ENCODE data around the gene GNG7.

Gene GNG7

DNA sequence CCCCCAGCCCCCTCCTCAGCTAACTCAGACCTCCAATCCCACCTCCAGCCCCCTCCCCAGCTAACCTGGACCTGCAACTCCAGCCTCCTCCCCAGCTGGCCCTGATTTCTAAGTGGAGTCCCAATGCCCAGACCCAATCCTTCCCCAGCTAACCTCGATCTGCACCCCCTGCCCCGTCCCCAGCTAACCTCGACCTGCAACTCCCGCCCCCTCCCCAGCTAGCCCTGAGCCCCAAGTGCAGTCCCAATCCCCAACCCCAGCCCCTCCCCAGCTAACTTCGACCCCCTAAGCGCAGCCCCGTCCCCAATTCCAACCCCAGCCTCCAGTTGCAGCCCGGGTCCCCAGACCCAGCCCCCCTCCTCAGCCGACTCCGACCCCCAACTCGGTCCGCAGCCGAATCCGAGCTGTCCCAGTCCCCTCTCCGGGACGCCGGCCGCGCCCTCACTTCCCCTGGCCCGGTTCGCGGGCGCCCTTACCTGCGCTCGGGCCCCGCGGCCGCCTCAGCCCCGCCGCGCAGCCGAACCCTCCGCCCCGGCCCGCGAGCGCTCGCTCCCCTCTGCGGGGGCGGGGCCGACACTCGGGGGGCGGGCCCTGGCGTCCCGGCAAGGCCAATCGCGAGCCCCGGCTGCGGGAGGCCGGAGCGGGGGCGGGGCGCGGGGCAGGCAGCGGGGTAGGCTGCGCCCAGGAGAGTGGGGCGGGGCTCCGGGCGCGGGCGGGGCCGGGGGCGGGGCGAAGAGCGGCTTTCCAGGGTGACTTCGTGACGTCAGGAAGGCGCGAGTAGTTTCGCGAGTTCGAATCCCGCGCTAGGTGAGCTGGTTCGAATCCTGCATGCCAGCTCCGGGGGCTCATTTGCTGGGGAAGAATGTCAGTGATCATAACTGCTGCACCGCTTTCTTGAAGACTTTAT lies at the start of gene GNG7:
GNG7 (minus strand) TSS at position 525 of the 907 bp plus-strand sequence. CDS start 182,006 bp downstream, outside the sequence.
- in situ Hi-C loops (cut with HindIII; ENCODE audit: low sequenced_read_pairs), result no loop called here
- TF ChIP-seq, protein P1, sequence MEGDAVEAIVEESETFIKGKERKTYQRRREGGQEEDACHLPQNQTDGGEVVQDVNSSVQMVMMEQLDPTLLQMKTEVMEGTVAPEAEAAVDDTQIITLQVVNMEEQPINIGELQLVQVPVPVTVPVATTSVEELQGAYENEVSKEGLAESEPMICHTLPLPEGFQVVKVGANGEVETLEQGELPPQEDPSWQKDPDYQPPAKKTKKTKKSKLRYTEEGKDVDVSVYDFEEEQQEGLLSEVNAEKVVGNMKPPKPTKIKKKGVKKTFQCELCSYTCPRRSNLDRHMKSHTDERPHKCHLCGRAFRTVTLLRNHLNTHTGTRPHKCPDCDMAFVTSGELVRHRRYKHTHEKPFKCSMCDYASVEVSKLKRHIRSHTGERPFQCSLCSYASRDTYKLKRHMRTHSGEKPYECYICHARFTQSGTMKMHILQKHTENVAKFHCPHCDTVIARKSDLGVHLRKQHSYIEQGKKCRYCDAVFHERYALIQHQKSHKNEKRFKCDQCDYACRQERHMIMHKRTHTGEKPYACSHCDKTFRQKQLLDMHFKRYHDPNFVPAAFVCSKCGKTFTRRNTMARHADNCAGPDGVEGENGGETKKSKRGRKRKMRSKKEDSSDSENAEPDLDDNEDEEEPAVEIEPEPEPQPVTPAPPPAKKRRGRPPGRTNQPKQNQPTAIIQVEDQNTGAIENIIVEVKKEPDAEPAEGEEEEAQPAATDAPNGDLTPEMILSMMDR (IDR thresholded peaks at IDR 0.05; ENCODE audit: low read depth, low read length, missing control alignments), result no peak
- peak; percentile 24 for DNase-seq (ENCODE audit: low read depth)
- H3K4me3 ChIP-seq (ENCODE audit: low read depth, low read length), result peak within 1 kb of the TSS; percentile 33

DNA sequence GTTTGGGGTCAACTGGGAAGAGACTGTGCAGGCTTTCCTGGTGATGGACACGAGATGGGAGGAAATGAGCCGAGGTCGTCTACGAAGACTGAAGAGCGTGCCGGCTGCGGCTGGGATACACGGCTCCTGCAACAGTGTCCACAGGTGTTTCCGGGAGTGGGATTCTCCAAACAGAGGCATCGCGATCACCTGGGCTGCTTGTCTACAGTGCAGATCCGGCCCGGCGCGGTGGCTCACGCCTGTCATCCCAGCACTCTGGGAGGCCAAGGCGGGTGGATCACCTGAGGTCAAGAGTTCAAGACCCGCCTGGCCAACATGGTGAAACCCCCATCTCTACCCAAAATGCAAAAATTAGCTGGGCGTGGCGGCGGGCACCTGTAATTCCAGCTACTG lies 48.9 kb upstream of the GNG7 start:
- TF ChIP-seq, protein P1 (IDR thresholded peaks at IDR 0.05; ENCODE audit: low read depth, low read length, missing control alignments), result no peak
- in situ Hi-C loops (cut with HindIII; ENCODE audit: low sequenced_read_pairs), result no loop called here
- H3K4me3 ChIP-seq (ENCODE audit: low read depth, low read length), result no peak overlapping the region
- no peak for DNase-seq (ENCODE audit: low read depth)

DNA sequence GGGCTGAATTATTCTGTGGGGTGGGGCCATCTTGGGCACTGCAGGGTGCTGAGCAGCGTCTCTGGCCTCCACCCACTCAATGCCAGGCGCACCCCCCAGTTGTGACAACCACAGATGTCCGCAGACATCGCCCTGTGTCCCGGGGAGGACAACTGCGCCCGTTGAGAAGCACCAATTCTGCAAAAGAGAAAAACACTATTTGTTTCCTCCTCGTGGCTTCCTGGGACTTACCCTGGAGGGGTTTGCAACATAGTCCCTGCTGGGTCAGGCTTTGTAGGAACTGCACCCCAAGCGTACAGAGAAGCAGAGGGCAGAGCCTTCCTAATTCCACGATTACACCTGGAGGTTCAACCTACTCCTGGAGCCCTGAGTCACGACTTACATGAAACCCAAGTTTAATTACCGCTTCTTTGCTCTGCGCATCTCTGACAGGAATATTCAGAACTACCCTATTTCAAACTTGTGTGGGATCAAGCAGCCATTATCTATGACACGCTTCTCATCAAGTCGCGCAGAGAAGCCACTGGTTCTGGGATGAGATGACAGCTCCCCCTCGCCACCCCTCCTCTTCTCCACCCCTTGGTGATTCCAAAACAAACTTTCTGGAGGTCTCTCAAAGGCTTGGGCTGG lies 48.4 kb upstream of the GNG7 start:
- TF ChIP-seq, protein P1 (IDR thresholded peaks at IDR 0.05; ENCODE audit: low read depth, low read length, missing control alignments), result no peak
- DNase-seq (ENCODE audit: low read depth), result no peak
- in situ Hi-C loops (cut with HindIII; ENCODE audit: low sequenced_read_pairs), result no loop called here
- no peak overlapping the region for H3K4me3 ChIP-seq (ENCODE audit: low read depth, low read length)

DNA sequence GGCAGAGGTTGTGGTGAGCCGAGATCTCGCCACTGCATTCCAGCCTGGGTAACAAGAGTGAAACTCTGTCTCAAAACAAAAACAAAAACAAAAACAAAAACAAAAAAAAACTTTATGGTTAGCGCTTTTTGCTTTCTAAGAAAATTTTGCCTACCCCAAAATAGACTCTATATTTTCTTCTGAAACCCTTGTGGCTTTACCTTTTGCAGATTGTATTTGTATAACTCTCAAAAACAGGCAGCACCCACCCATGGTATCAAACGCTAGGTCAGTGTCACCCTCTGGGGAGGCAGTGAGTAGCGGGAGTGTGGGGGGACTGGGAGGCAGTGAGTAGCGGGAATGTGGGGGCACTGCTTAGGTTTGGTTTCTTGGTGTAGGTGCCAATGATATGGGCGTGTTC lies 44.9 kb upstream of the GNG7 start:
- in situ Hi-C loops (cut with HindIII; ENCODE audit: low sequenced_read_pairs), result no loop called here
- H3K4me3 ChIP-seq (ENCODE audit: low read depth, low read length), result no peak overlapping the region
- TF ChIP-seq, protein P1 (IDR thresholded peaks at IDR 0.05; ENCODE audit: low read depth, low read length, missing control alignments), result no peak
- DNase-seq (ENCODE audit: low read depth), result no peak

DNA sequence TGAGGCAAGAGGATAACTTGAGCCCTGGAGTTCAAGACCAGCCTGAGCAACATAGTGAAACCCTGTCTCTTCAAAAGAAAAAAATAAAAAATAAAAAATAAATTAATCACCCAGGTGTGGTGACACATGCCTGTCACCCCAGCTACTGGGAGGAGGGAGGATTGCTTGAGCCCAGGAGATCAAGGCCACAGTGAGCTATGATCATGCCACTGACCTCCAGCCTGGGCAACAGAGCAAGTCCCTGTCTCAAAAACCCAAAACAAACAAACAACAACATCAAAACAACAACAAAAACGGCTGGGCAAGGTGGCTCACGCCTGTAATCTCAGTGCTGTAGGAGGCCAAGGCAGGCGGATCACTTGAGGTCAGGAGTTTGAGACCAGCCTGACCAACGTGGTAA lies 41.6 kb upstream of the GNG7 start:
- H3K4me3 ChIP-seq (ENCODE audit: low read depth, low read length), result no peak overlapping the region
- in situ Hi-C loops (cut with HindIII; ENCODE audit: low sequenced_read_pairs), result no loop called here
- TF ChIP-seq, protein P1 (IDR thresholded peaks at IDR 0.05; ENCODE audit: low read depth, low read length, missing control alignments), result no peak
- no peak for DNase-seq (ENCODE audit: low read depth)

DNA sequence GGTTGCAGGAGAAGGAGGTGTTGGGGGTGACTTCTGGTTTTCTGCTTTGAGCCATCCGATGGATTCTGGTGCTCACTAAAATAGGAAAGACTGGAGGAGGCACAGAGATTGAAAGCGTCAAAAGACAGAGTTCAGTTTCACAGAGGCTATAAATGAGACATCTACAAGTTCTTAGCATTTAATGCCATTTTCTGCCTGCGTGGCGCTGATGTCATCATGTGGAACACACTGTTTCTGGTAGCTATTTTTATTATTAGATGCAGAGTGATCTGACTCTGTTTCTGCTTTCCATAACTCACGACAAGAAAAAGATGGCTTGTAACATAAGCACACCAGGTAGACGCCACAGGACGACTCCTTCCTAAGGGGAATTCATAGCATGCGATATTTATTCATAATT lies 40.6 kb upstream of the GNG7 start:
- in situ Hi-C loops (cut with HindIII; ENCODE audit: low sequenced_read_pairs), result no loop called here
- TF ChIP-seq, protein P1 (IDR thresholded peaks at IDR 0.05; ENCODE audit: low read depth, low read length, missing control alignments), result no peak
- DNase-seq (ENCODE audit: low read depth), result no peak
- H3K4me3 ChIP-seq (ENCODE audit: low read depth, low read length), result no peak overlapping the region
